Calu3 (cell line): Measurements from ENCODE around the gene USP3. TPM values are rescaled to one million over a fixed set of nuclear protein-coding genes. Genes with fewer than 3 reads are reported as not detected.

Experiments used
- BruUV-seq: library from RNA; stranded (reverse); fragments of 400-500 nt; replicated peaks from 2 replicates; lab custom pipeline; 2021; lab: Mats Ljungman, UMichigan
- CTCF ChIA-PET: fragments of 300-600 bp; sonication (Branson Sonifier 250); formaldehyde crosslinking; loops from one replicate; lab custom pipeline; 2022; ENCODE audit warnings: antibody characterized with exemption; lab: Charles Lee
- DNase-seq: peaks from one replicate; pipeline ENCODE4 v3.0.0; 2022
- H3K27ac Mint-ChIP-seq: one replicate; pipeline ENCODE4 v1.8.0; 2022; ENCODE audit warnings: mixed read lengths; ENCODE audit not compliant: unreplicated experiment
- H3K27me3 Mint-ChIP-seq: one replicate; pipeline ENCODE4 v1.8.0; 2022; ENCODE audit warnings: mixed read lengths; ENCODE audit not compliant: unreplicated experiment
- H3K36me3 Mint-ChIP-seq: one replicate; pipeline ENCODE4 v1.8.0; 2022; ENCODE audit warnings: mild to moderate bottlenecking, moderate library complexity, mixed read lengths; ENCODE audit not compliant: insufficient read depth, unreplicated experiment
- H3K4me1 Mint-ChIP-seq: one replicate; pipeline ENCODE4 v1.8.0; 2022; ENCODE audit warnings: mild to moderate bottlenecking, low read depth, mixed read lengths; ENCODE audit not compliant: unreplicated experiment
- H3K4me3 Mint-ChIP-seq: one replicate; pipeline ENCODE4 v1.8.0; 2022; ENCODE audit warnings: mild to moderate bottlenecking, low read depth, moderate library complexity, mixed read lengths; ENCODE audit not compliant: unreplicated experiment
- H3K9me3 Mint-ChIP-seq: one replicate; pipeline ENCODE4 v1.8.0; 2022; ENCODE audit warnings: low read depth, mixed read lengths; ENCODE audit not compliant: unreplicated experiment
- CTCF ChIP-seq: fragments of 200-600 bp; IDR thresholded peaks from one replicate; pipeline ENCODE4 v1.8.0; 2022; ENCODE audit warnings: antibody characterized with exemption; ENCODE audit not compliant: unreplicated experiment
- intact Hi-C: fragments of 100-400 bp; cut with micrococcal nuclease; formaldehyde crosslinking; loops from one replicate; pipeline ENCODE4 v1.10.0; 2022; ENCODE audit not compliant: unreplicated experiment
- total RNA-seq: library from RNA; stranded (reverse); gene quantifications from 2 replicates; pipeline ENCODE4 v1.2.3, GENCODE V29; 2022

USP3 gene
- total RNA-seq, 1 experiment from 2014 or later, result 80.8 TPM

GRCh38 chr15:63576441-63576840 lies 72.0 kb downstream of the USP3 start:
- H3K27me3 Mint-ChIP-seq, result no peaks in the 10 kb centered on the region
- peaks cover 43% of the 10 kb centered on the region for H3K36me3 Mint-ChIP-seq
- H3K27ac Mint-ChIP-seq, result no peak overlapping the region
- no peak overlapping the region for H3K4me3 Mint-ChIP-seq
- intact Hi-C loops, result no loop called here
- CTCF ChIA-PET, result no interaction called here
- no peaks in the 10 kb centered on the region for H3K4me1 Mint-ChIP-seq
- BruUV-seq, result no TSS peak
- no peaks in the 10 kb centered on the region for H3K9me3 Mint-ChIP-seq
- no peak for TF ChIP-seq CTCF
- DNase-seq, result no peak

- peaks cover 2% of the 10 kb centered on the region for H3K9me3 Mint-ChIP-seq
- peaks cover 41% of the 10 kb centered on the region for H3K36me3 Mint-ChIP-seq
- no peak for DNase-seq
- no peaks in the 10 kb centered on the region for H3K27me3 Mint-ChIP-seq
- CTCF ChIA-PET, result no interaction called here
- no peak for TF ChIP-seq CTCF
- H3K27ac Mint-ChIP-seq, result peak overlapping the region; percentile 8
- no TSS peak for BruUV-seq
- no peak overlapping the region for H3K4me3 Mint-ChIP-seq
- peaks cover 10% of the 10 kb centered on the region for H3K4me1 Mint-ChIP-seq
- intact Hi-C loops, result no loop called here
Measured at GRCh38 chr15:63582179-63582578, 77.8 kb downstream of the USP3 start.

GRCh38 chr15:63582718-63583426 lies 78.5 kb downstream of the USP3 start:
- no peak for TF ChIP-seq CTCF
- no TSS peak for BruUV-seq
- Mint-ChIP-seq H3K4me3 (no peak overlapping the region), H3K9me3 (peaks cover 2% of the 10 kb centered on the region), H3K27me3 (no peaks in the 10 kb centered on the region), H3K4me1 (peaks cover 10% of the 10 kb centered on the region), H3K36me3 (peaks cover 41% of the 10 kb centered on the region), H3K27ac (peak overlapping the region; percentile 8)
- intact Hi-C loops, result no loop called here
- CTCF ChIA-PET, result interaction anchor here (0.6 to 0.9 kb wide), 4 partner anchors 79 to 265 kb away, joined by 3 to 6 read pairs (median 4); partner anchors contain the start of gene USP3
- no peak for DNase-seq

- TF ChIP-seq CTCF, result no peak
- Mint-ChIP-seq H3K4me3 (no peak overlapping the region), H3K27ac (no peak overlapping the region), H3K27me3 (no peaks in the 10 kb centered on the region), H3K9me3 (peaks cover 2% of the 10 kb centered on the region), H3K36me3 (peaks cover 53% of the 10 kb centered on the region), H3K4me1 (peaks cover 10% of the 10 kb centered on the region)
- intact Hi-C loops, result no loop called here
- no peak for DNase-seq
- no TSS peak for BruUV-seq
- CTCF ChIA-PET, result no interaction called here
Measured at GRCh38 chr15:63586790-63587189, 82.4 kb downstream of the USP3 start.
